ENCODE results near the gene LMBR1L.
"Not testable (repeated sequence)": the region's sequence is repeated elsewhere in the genome, so short reads cannot be mapped to it uniquely, and the experiment has no call there.

The LMBR1L gene

GRCh38 chr12:49079793-49080192, 30.9 kb downstream of the LMBR1L start:
- TF ChIP-seq CTCF (IDR thresholded peaks at IDR 0.05; ENCODE audit: insufficient read depth, missing control alignments): no peak
- DNase-seq (ENCODE audit: insufficient read length, low spot score) (no peak), FAIRE-seq (no peak)

- FAIRE-seq (no peak), DNase-seq (ENCODE audit: insufficient read length, low spot score) (no peak)
- no peak for TF ChIP-seq CTCF (IDR thresholded peaks at IDR 0.05; ENCODE audit: insufficient read depth, missing control alignments)
Observed at GRCh38 chr12:49070971-49071370, 39.7 kb downstream of the LMBR1L start.

- DNase-seq (ENCODE audit: insufficient read length, low spot score) (peak; percentile 94), FAIRE-seq (no peak)
- TF ChIP-seq CTCF (IDR thresholded peaks at IDR 0.05; ENCODE audit: insufficient read depth, missing control alignments): no peak
Observed at GRCh38 chr12:49069507-49070346, 40.9 kb downstream of the LMBR1L start, which contains the start of gene RHEBL1. TSS of gene RHEBL1 (minus strand) at chr12:49069979. CDS start at chr12:49069785, 194 bp downstream.

GRCh38 chr12:49068879-49069506, 41.7 kb downstream of the LMBR1L start:
- FAIRE-seq (no peak), DNase-seq (ENCODE audit: insufficient read length, low spot score) (no peak)
- no peak for TF ChIP-seq CTCF (IDR thresholded peaks at IDR 0.05; ENCODE audit: insufficient read depth, missing control alignments)

GRCh38 chr12:49066120-49066519, 44.5 kb downstream of the LMBR1L start:
- DNase-seq (ENCODE audit: insufficient read length, low spot score): no peak
- TF ChIP-seq CTCF (IDR thresholded peaks at IDR 0.05; ENCODE audit: insufficient read depth, missing control alignments): no peak
- no peak for FAIRE-seq

- FAIRE-seq: no peak
- no peak for TF ChIP-seq CTCF (IDR thresholded peaks at IDR 0.05; ENCODE audit: insufficient read depth, missing control alignments)
- DNase-seq (ENCODE audit: insufficient read length, low spot score): no peak
Observed at GRCh38 chr12:49064767-49065152, 45.9 kb downstream of the LMBR1L start.

GRCh38 chr12:49061916-49062315, 48.7 kb downstream of the LMBR1L start:
- not testable (repeated sequence) for FAIRE-seq; DNase-seq (ENCODE audit: insufficient read length, low spot score)
